Natural killer cell treated with Interleukin-12 subunit alpha and Interleukin-12 subunit beta and Interleukin-15 and Interleukin-18, amount 100 ng/mL, for 72 hours (primary cell): Measurements from ENCODE around the gene MBNL1. TPM values are rescaled to one million over a fixed set of nuclear protein-coding genes. Genes with fewer than 3 reads are reported as not detected.

Experiments
- ATAC-seq, 2 donors: fragments of 150-1000 bp; cut with Tn5 transposase in 1 of 2; sonication (Bioruptor Pico), chemical (Tn5 transposase) in 1 of 2; 2 replicates each; pipeline ENCODE4 v1.10.0; 2021
- DNase-seq: peaks from one replicate; pipeline ENCODE4 v3.0.0; 2022; ENCODE audit warnings: low spot score
- H3K27ac Mint-ChIP-seq, 2 donors: 1 replicate in 1 of 2; 2 replicates in 1 of 2; pipeline ENCODE4 v1.8.0; 2022; ENCODE audit warnings: mixed read lengths in 2 of 2, mild to moderate bottlenecking in 1 of 2, moderate library complexity in 1 of 2
- H3K27me3 Mint-ChIP-seq, 2 donors: 1 replicate in 1 of 2; 2 replicates in 1 of 2; pipeline ENCODE4 v1.8.0; 2022; ENCODE audit warnings: mixed read lengths in 2 of 2
- H3K36me3 Mint-ChIP-seq: one replicate; pipeline ENCODE4 v1.8.0; 2022; ENCODE audit warnings: mixed read lengths
- H3K4me1 Mint-ChIP-seq, 2 donors: 1 replicate in 1 of 2; 2 replicates in 1 of 2; pipeline ENCODE4 v1.8.0; 2022; ENCODE audit warnings: low read depth in 2 of 2, mixed read lengths in 2 of 2, mild to moderate bottlenecking in 1 of 2
- H3K4me3 Mint-ChIP-seq: one replicate; pipeline ENCODE4 v1.8.0; 2022; ENCODE audit warnings: mixed read lengths
- H3K9me3 Mint-ChIP-seq: 2 replicates; pipeline ENCODE4 v1.8.0; 2022; ENCODE audit warnings: mixed read lengths
- total RNA-seq, 2 donors: library from RNA; stranded (reverse); gene quantifications; one replicate each; pipeline ENCODE4 v1.2.3, GENCODE V29; 2022

Gene MBNL1
- total RNA-seq, 2 donors from 2014 or later, result 353 to 509 TPM

DNA sequence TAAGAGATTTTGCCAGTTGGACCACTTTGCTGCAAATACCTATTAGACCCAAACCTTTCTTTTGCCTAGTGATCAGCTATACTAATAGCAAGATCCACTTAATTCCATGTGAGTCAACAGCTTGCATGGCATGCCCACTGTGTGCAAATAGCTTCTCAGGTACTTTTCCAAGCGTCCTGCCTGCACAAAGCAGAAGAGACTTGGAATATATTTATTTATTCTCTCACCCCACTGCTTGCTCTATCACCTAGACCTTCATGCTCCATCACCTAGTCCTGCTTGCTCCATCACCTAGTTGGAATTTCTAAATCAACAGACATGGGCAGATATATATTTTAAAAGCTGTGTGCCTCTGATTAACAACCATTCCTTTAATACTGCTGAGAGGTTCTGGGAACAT lies 47.6 kb downstream of the MBNL1 start:
- Mint-ChIP-seq H3K9me3 (no peaks in the 10 kb centered on the region), H3K4me3 (peak overlapping the region; percentile 43), H3K27me3 (no peaks in the 10 kb centered on the region), H3K4me1 (peaks cover 47 to 73% of the 10 kb centered on the region in 2 donors), H3K36me3 (peaks cover 4% of the 10 kb centered on the region), H3K27ac (peak overlapping the region; percentile 79 to 91)
- DNase-seq (no peak), ATAC-seq (no peak)

DNA sequence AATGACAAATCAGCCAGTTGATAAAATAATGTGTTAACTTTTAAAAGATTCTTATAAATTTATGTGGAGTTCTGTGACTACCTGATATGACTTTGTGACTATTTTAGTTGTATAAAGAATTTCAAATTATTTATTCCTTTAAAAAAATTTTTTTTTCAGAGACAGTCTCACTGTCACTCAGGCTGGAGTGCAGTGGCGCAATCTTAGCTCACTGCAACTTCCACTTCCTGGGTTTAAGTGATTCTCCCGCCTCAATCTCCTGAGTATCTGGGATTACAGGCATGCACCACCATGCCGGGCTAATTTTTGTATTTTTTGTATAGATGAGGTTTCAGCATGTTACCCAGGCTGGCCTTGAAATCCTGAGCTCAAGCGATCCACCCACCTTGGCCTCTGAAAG lies 48.5 kb downstream of the MBNL1 start:
- no peak for ATAC-seq
- Mint-ChIP-seq H3K27ac (peak overlapping the region; percentile 79 to 91), H3K4me3 (no peak overlapping the region)

DNA sequence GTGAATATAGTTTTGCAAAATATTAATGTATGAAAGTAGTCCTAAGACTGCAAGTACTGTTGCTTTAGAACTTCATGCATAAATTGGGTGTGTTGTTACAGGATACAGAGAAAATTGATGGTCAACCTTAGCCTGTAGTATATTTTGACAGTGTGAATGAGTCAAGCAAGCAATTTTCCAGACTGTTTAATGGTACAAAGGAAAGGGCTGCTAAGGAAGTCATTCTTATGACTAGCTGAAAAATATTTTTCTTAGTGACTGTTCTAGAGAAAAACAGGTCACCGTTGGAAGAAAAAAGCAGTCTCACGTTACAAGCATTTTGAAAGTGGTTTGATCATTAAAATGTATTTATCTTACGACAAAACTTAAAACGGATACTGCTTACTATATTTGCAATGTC lies 49.2 kb downstream of the MBNL1 start:
- Mint-ChIP-seq H3K4me1 (peaks cover 56 to 89% of the 10 kb centered on the region in 2 donors), H3K27me3 (no peaks in the 10 kb centered on the region), H3K36me3 (peaks cover 4% of the 10 kb centered on the region), H3K27ac (peak overlapping the region; percentile 79 to 91), H3K4me3 (peak overlapping the region; percentile 22), H3K9me3 (no peaks in the 10 kb centered on the region)
- peak in 1 of 2 donors; percentile 34 for ATAC-seq
- DNase-seq, result no peak

More for the DNA sequence above, 48.5 kb downstream of the MBNL1 start:
- H3K9me3 Mint-ChIP-seq, result no peaks in the 10 kb centered on the region
- H3K36me3 Mint-ChIP-seq, result peaks cover 4% of the 10 kb centered on the region
- no peaks in the 10 kb centered on the region for H3K27me3 Mint-ChIP-seq
- no peak for DNase-seq
- H3K4me1 Mint-ChIP-seq, result peaks cover 54 to 82% of the 10 kb centered on the region in 2 donors

DNA sequence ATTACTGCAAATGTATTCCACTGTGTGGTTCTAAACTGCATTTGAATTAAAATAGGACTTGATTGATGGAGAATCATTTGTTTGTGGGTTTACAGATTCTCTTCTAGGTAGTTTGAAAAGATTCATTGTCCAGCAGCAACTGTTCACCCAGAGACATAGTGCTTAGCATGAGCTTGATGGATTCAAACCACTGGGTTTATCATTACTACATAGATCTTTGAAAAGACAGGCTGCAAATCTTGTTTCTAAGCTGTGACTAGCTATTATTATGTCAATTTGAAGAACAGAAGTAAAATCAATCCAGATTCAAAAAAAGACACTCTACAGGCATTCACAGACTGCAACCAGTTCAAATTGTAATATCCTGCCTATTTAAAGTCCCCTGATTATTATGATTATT lies 49.8 kb downstream of the MBNL1 start:
- Mint-ChIP-seq H3K27ac (peak overlapping the region; percentile 90 to 91), H3K9me3 (no peaks in the 10 kb centered on the region), H3K27me3 (no peaks in the 10 kb centered on the region), H3K36me3 (peaks cover 4% of the 10 kb centered on the region), H3K4me3 (peak overlapping the region; percentile 22), H3K4me1 (peaks cover 58 to 87% of the 10 kb centered on the region in 2 donors)
- DNase-seq, result no peak
- ATAC-seq, result no peak

DNA sequence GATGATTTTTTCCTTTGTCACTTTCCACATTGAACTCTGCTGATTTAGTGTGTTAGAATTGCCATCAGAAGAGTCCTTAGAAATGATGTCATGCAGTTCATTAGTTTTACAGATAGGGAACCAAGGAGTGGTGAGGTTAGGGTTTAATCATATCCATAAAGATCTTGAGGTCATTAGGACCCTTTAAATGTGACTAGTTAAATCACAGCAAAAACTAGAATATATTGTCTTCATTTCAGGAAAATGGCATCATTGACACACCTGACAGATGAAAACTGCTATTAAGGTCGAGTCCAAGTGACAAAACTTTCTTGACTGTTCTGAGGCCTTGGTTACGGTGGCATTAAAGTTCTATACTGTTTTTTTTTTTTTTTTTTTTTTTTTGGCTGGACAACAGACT lies 50.5 kb downstream of the MBNL1 start:
- no peak overlapping the region for H3K4me3 Mint-ChIP-seq
- peaks cover 4% of the 10 kb centered on the region for H3K36me3 Mint-ChIP-seq
- H3K27ac Mint-ChIP-seq, result peak overlapping the region; percentile 90 to 91
- no peaks in the 10 kb centered on the region for H3K9me3 Mint-ChIP-seq
- ATAC-seq (no peak), DNase-seq (no peak)
- peaks cover 61 to 91% of the 10 kb centered on the region in 2 donors for H3K4me1 Mint-ChIP-seq
- no peaks in the 10 kb centered on the region for H3K27me3 Mint-ChIP-seq

DNA sequence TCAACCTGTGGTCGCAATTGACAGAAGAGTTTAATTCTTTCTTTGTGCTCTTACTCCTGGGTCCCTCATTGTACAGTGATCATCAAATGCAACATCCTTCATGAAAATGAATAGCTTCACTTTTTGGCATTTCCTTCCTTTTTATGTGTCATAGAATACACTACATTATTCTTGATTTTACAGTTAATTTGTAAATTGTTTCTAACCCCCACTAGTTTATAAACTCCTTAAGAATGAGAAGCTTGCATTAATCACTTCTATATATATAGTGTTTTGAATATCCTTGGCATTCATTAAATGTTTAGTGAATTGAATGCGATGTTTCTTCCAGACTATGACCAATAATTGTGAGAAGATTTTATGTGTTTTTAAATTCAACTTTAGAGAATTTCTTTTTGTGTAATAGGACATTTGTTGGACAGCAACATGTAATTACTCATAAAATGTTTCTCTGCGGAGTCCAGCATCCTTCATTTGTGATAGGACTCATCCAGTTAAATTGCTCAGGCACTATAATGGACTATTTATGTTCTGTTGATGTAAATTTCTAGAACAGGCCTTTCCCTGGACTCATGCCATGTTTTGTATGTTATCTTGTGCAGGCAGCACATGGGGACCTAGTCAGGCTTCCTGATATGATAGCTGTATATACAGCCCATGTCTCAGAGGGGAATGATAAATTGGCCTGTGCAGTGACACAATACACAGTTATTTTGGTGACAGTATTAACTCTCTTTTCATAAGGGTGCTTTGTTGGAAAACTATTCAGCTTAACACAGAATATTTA lies 51.3 kb downstream of the MBNL1 start:
- peaks cover 7% of the 10 kb centered on the region for H3K36me3 Mint-ChIP-seq
- H3K4me3 Mint-ChIP-seq, result peak overlapping the region; percentile 28
- H3K4me1 Mint-ChIP-seq, result peaks cover 59 to 91% of the 10 kb centered on the region in 2 donors
- peaks cover 1% of the 10 kb centered on the region for H3K9me3 Mint-ChIP-seq
- DNase-seq, result no peak
- H3K27me3 Mint-ChIP-seq, result no peaks in the 10 kb centered on the region
- peak overlapping the region; percentile 90 to 91 for H3K27ac Mint-ChIP-seq
- ATAC-seq, result no peak

DNA sequence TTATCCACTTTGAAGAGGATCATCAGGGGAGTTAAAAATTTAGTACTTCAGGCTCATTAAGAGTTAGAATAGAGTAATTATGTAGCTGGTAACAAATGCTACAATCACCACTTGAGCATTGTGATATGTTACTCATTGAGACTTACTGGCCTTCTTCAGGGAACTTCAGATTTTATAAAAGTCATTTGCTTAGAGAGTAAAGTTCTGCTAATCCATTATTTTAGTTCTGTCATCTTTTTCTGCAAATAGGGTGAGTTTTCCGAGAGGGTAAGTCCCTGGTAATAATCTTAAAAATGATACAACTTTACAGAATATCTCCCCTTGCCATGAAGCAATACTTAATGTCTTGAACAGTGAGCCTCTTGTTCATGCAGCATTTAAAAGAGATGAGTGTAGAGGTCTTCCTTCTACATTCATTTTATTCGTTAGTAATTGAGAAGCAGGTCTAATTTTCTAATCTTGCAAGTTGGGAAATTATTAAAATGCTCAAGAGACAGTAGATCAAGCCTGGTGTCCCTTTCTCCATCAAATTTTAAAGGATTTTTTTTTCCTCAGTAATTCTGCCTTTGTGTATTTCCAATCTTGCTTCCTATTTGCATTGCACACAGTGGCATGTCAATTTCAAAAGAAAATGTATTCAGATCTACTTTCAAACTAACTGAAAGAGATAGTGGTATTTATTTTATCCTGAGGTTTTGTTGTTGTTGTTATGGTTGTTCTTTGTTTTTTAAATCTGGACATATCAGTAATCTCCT lies 52.6 kb downstream of the MBNL1 start:
- H3K27me3 Mint-ChIP-seq, result no peaks in the 10 kb centered on the region
- no peak for ATAC-seq
- H3K4me3 Mint-ChIP-seq, result peak overlapping the region; percentile 33
- peaks cover 10% of the 10 kb centered on the region for H3K36me3 Mint-ChIP-seq
- peaks cover 3% of the 10 kb centered on the region for H3K9me3 Mint-ChIP-seq
- peaks cover 55 to 92% of the 10 kb centered on the region in 2 donors for H3K4me1 Mint-ChIP-seq
- no peak for DNase-seq
- peak overlapping the region; percentile 90 to 91 for H3K27ac Mint-ChIP-seq

DNA sequence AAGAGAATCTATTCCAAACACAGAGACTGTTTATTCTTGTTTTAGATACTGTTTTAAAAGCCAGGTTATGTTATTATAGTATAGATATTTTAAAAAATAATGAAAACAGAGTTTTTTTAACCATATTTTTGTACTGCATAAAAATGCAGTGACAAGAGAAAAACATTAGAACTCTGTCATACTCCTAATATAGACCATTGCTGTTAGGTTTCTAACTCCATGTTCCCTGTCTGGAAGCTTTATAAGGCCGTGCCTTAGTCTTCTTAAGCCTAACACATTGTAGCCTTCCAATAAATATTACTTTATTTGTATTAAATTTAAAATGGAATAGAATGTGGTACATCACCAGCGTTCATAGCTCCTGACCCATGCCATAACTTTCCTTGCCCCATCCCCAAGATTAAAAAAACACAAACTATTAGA lies 53.2 kb downstream of the MBNL1 start:
- peak overlapping the region; percentile 90 to 91 for H3K27ac Mint-ChIP-seq
- H3K4me1 Mint-ChIP-seq, result peaks cover 53 to 88% of the 10 kb centered on the region in 2 donors
- peaks cover 3% of the 10 kb centered on the region for H3K9me3 Mint-ChIP-seq
- peaks cover 12% of the 10 kb centered on the region for H3K36me3 Mint-ChIP-seq
- no peaks in the 10 kb centered on the region for H3K27me3 Mint-ChIP-seq
- ATAC-seq (no peak), DNase-seq (no peak)
- peak overlapping the region; percentile 76 for H3K4me3 Mint-ChIP-seq

DNA sequence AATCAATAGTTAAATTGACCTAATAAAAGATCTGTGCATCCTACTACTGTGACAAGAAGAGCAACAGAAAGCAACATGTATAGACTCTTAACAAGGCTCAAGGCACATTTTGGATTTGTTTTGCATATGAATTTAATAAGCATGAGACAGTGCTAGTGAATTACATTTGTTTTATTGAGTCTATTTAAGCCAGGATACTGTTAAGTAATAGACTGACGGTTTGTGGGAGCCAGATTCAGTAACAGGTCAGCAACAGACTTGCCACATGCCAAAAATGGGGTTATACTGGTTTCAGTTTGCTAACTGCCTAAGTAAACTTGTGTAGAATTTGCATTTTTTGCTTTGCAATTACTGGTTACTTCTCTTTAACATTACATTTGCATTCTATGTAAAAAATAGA lies 54.0 kb downstream of the MBNL1 start:
- Mint-ChIP-seq H3K27me3 (no peaks in the 10 kb centered on the region), H3K36me3 (peaks cover 16% of the 10 kb centered on the region), H3K4me1 (peaks cover 57 to 88% of the 10 kb centered on the region in 2 donors), H3K9me3 (peaks cover 3% of the 10 kb centered on the region), H3K27ac (peak overlapping the region; percentile 90 to 91), H3K4me3 (peak overlapping the region; percentile 76)
- DNase-seq (peak; percentile 66), ATAC-seq (peak; percentile 67 to 82)

DNA sequence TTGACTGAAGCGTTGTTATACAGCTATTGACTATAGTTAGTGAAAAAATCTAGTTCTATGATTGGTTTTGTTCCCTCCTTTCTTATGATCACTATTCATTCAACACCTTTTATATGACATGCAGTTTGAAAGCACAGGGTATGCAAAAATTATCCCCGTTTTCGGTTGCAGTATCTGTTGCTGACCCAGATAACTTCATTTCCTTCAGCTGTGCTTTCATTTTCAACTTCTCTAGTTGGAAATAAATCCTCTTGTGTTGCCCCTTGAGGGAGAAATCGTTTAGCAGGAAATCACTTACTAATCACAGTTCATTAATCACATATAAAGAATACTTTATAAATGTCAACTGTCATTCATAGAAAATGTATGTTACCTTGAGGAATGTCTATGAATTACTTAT lies 55.1 kb downstream of the MBNL1 start:
- peaks cover 20% of the 10 kb centered on the region for H3K36me3 Mint-ChIP-seq
- peaks cover 3% of the 10 kb centered on the region for H3K9me3 Mint-ChIP-seq
- H3K4me1 Mint-ChIP-seq, result peaks cover 58 to 82% of the 10 kb centered on the region in 2 donors
- DNase-seq (peak; percentile 63), ATAC-seq (peak; percentile 87 to 90)
- peak overlapping the region; percentile 73 to 93 for H3K27ac Mint-ChIP-seq
- H3K27me3 Mint-ChIP-seq, result no peaks in the 10 kb centered on the region
- peak overlapping the region; percentile 81 for H3K4me3 Mint-ChIP-seq

DNA sequence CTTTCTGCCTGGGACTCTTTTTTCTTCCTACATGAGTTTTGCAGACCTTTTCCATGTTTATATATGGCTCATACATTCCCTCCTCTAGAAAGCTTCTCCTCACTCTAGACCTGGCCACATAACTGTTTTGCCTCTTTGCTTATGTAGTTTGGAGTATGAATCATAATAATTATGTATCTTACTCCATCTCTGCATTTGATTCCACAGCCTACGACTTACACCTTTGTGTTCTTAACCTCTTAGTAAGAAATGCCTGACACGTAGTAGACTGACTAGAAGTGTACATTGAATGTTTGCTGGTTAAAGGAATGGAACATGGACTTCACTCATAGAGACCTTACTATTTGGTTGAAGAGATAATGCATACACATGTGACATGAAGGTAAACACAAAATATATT lies 56.4 kb downstream of the MBNL1 start:
- ATAC-seq (no peak), DNase-seq (no peak)
- H3K36me3 Mint-ChIP-seq, result peaks cover 18% of the 10 kb centered on the region
- peak overlapping the region; percentile 73 to 93 for H3K27ac Mint-ChIP-seq
- H3K27me3 Mint-ChIP-seq, result no peaks in the 10 kb centered on the region
- peaks cover 54 to 76% of the 10 kb centered on the region in 2 donors for H3K4me1 Mint-ChIP-seq
- H3K9me3 Mint-ChIP-seq, result peaks cover 3% of the 10 kb centered on the region
- H3K4me3 Mint-ChIP-seq, result peak overlapping the region; percentile 64

DNA sequence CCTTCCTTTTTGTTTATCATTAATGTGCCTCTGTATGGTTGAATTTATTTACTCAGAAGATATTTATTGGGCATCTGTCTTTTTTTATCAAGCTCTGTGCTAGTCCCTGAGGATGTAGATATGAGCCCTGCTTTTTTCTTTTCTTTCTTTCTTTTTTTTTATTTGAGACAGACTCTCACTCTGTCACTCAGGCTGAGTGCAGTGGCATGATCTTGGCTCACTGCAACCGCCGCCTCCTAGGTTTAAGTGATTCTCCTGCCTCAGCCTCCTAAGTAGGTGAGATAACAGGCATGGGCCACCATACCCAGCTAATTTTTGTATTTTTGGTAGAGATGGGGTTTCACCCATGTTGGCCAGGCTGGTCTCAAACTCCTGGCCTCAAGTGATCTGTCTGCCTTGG lies 58.5 kb downstream of the MBNL1 start:
- H3K36me3 Mint-ChIP-seq, result peaks cover 25% of the 10 kb centered on the region
- H3K4me3 Mint-ChIP-seq, result no peak overlapping the region

DNA sequence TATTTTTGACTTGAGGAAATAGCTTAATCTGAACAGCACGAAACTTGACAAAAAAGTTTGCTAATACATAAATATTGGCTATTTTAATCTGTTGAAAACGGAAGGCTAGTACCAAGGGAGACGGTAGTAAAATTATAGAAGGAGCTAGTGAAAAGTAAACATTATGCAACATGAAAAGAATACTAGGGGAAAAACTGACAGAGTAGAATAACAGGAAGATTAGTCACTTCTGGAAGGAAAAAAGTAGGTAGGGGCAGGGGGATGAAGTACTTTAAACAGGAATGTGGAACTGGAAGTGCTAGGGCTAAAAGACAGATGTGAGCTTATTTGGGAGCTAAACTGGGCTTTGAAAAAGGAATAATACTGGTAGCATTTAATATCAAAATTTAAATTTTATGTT lies 60.1 kb downstream of the MBNL1 start:
- Mint-ChIP-seq H3K27me3 (no peaks in the 10 kb centered on the region), H3K4me3 (peak overlapping the region; percentile 70), H3K4me1 (peaks cover 58 to 81% of the 10 kb centered on the region in 2 donors), H3K27ac (peak overlapping the region; percentile 77 to 83), H3K9me3 (peaks cover 3% of the 10 kb centered on the region), H3K36me3 (peaks cover 25% of the 10 kb centered on the region)
- DNase-seq (no peak), ATAC-seq (no peak)

More for the DNA sequence above, 58.5 kb downstream of the MBNL1 start:
- H3K27me3 Mint-ChIP-seq, result no peaks in the 10 kb centered on the region
- H3K9me3 Mint-ChIP-seq, result peaks cover 3% of the 10 kb centered on the region
- DNase-seq, result no peak
- H3K4me1 Mint-ChIP-seq, result peaks cover 56 to 77% of the 10 kb centered on the region in 2 donors
- ATAC-seq, result no peak
- H3K27ac Mint-ChIP-seq, result peak overlapping the region; percentile 55 to 80

DNA sequence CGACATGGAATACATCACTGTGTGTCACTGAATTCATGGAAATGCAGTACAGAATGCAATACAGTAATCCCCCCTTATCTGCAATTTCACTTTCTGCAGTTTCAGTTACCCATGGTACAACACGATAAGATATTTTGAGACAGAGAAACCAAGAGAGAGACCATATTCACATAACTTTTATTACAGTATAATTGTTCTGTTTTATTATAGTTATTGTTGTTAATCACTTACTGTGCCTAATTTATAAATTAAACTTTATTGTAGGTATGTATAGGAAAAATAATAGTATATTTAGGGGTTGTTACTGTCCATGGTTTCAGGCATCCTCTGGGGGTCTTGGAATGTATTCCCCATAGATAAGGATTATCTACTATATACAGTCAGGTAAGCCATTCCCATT lies 61.8 kb downstream of the MBNL1 start:
- Mint-ChIP-seq H3K27ac (peak overlapping the region; percentile 80 to 89), H3K4me1 (peaks cover 59 to 76% of the 10 kb centered on the region in 2 donors), H3K4me3 (peak overlapping the region; percentile 72), H3K27me3 (no peaks in the 10 kb centered on the region), H3K9me3 (no peaks in the 10 kb centered on the region), H3K36me3 (peaks cover 19% of the 10 kb centered on the region)
- ATAC-seq, result no peak
- DNase-seq, result no peak
